ENCODE results near the gene CCM2.

The CCM2 gene

GRCh38 chr7:45064047-45064725 is 64.2 kb downstream of the CCM2 start:
- H3K4me2 ChIP-seq (ENCODE audit: low read length) = no peak overlapping the region
- H3K18ac ChIP-seq (ENCODE audit: low read length) = no peak overlapping the region
- H3K9ac ChIP-seq (ENCODE audit: low read length) = no peak overlapping the region
- no peak overlapping the region for H2AFZ ChIP-seq (ENCODE audit: insufficient read depth, low read length, poor library complexity)
- no peak overlapping the region for H4K12ac ChIP-seq (ENCODE audit: low read depth, low read length)
- no peak overlapping the region for H3K27ac ChIP-seq (ENCODE audit: low read depth, low read length)
- no peak overlapping the region for H3K4me3 ChIP-seq (ENCODE audit: low read depth, low read length)
- H2BK120ac ChIP-seq (ENCODE audit: insufficient read depth, low read length, poor library complexity) = no peak overlapping the region
- no peak overlapping the region for H4K8ac ChIP-seq (ENCODE audit: low read depth, low read length)
- no peaks in the 10 kb centered on the region for H3K4me1 ChIP-seq (ENCODE audit: control insufficient read depth in 1 of 2, insufficient read depth in 2 of 2, low read length in 2 of 2)
- no peaks in the 10 kb centered on the region for H3K27me3 ChIP-seq (ENCODE audit: insufficient read depth, low read length)
- no peak overlapping the region for H3K23ac ChIP-seq (ENCODE audit: low read length)
- no peak overlapping the region for H2BK12ac ChIP-seq (ENCODE audit: low read length)
- WGBS (ENCODE audit: extremely low coverage, insufficient coverage, insufficient read length) = no CpG with 5 or more reads among the region's 16 CpGs
- H3K79me1 ChIP-seq (ENCODE audit: low read length) = no peaks in the 10 kb centered on the region
- H4K91ac ChIP-seq (ENCODE audit: low read depth, low read length) = no peak overlapping the region
- H3K4ac ChIP-seq (ENCODE audit: low read depth, low read length) = no peak overlapping the region
- H3K14ac ChIP-seq (ENCODE audit: low read length) = no peak overlapping the region
- H3K9me3 ChIP-seq (ENCODE audit: insufficient read depth, low read depth, low read length) = peaks cover 2% of the 10 kb centered on the region
- no peak for DNase-seq
- no peak overlapping the region for H2BK5ac ChIP-seq (ENCODE audit: low read depth, low read length, poor library complexity)
- H3K36me3 ChIP-seq (ENCODE audit: control insufficient read depth in 1 of 2, insufficient read depth in 2 of 2, low read length in 2 of 2) = peaks cover 27 to 40% of the 10 kb centered on the region in 2 experiments
- no peak overlapping the region for H2AK5ac ChIP-seq (ENCODE audit: low read length)
- no peaks in the 10 kb centered on the region for H3K79me2 ChIP-seq (ENCODE audit: control insufficient read depth, insufficient read depth, low read length, poor library complexity)

DNA sequence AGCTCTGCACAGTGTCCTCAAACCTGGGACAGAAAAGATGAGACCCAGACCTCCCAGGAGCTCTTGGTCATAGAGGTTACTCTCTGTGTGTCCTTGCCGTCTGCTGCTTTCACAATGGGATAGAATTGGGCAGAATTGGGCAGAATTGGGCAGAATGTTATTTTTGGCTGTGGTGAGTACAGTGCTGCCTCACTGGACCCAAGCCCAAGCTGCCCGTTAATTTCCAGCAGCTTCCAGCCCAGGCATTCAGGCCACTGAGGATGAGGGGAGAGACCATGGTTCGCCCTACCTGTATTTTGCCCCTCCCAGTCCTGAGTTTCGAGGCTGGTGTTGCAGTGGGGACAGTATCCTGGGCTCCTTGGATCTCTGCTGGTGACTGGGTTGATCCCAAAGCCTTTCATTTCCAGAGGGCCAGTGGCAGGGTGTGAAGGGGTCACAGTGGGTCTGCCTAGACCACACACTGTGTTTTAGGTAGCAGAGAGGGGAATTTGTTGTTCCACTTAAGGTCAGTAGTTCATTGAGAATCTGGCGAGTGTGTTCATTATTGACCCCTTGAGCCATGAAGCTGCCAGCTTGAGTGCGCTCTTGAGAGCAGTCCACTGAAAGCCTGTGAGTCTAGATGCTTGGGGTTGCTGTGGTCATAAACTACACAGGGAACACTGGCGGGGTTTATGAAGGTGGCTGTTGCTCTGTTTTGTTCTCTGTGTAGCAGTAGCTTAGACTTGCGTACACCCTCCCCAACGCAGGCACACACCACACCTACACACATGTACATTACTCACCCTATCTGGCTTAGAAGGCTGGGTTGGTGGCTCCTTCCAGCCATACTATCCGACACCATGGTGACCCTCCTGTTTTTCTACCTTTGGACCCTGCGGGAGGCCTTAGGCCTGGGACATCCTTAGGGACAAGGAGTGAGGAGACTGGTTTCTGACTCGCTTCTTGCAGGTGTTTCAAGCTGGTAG is 65.3 kb downstream of the CCM2 start:
- Histone ChIP-seq H4K8ac (ENCODE audit: low read depth, low read length) (no peak overlapping the region), H3K4ac (ENCODE audit: low read depth, low read length) (no peak overlapping the region), H3K36me3 (ENCODE audit: control insufficient read depth in 1 of 2, insufficient read depth in 2 of 2, low read length in 2 of 2) (peaks cover 36 to 50% of the 10 kb centered on the region in 2 experiments), H3K4me3 (ENCODE audit: low read depth, low read length) (no peak overlapping the region), H3K18ac (ENCODE audit: low read length) (no peak overlapping the region), H2AK5ac (ENCODE audit: low read length) (no peak overlapping the region), H3K4me2 (ENCODE audit: low read length) (no peak overlapping the region), H3K9ac (ENCODE audit: low read length) (no peak overlapping the region), H3K9me3 (ENCODE audit: insufficient read depth, low read depth, low read length) (peaks cover 2% of the 10 kb centered on the region), H2BK120ac (ENCODE audit: insufficient read depth, low read length, poor library complexity) (no peak overlapping the region), H2BK5ac (ENCODE audit: low read depth, low read length, poor library complexity) (no peak overlapping the region), H4K12ac (ENCODE audit: low read depth, low read length) (no peak overlapping the region), H2AFZ (ENCODE audit: insufficient read depth, low read length, poor library complexity) (no peak overlapping the region), H3K27ac (ENCODE audit: low read depth, low read length) (no peak overlapping the region), H3K79me1 (ENCODE audit: low read length) (no peaks in the 10 kb centered on the region), H3K23ac (ENCODE audit: low read length) (no peak overlapping the region), H3K14ac (ENCODE audit: low read length) (no peak overlapping the region), H3K79me2 (ENCODE audit: control insufficient read depth, insufficient read depth, low read length, poor library complexity) (no peaks in the 10 kb centered on the region), H4K91ac (ENCODE audit: low read depth, low read length) (no peak overlapping the region), H3K27me3 (ENCODE audit: insufficient read depth, low read length) (no peaks in the 10 kb centered on the region), H2BK12ac (ENCODE audit: low read length) (no peak overlapping the region), H3K4me1 (ENCODE audit: control insufficient read depth in 1 of 2, insufficient read depth in 2 of 2, low read length in 2 of 2) (no peaks in the 10 kb centered on the region)
- DNase-seq = no peak
- no CpG with 5 or more reads among the region's 12 CpGs for WGBS (ENCODE audit: extremely low coverage, insufficient coverage, insufficient read length)

GRCh38 chr7:45066409-45066808 is 66.4 kb downstream of the CCM2 start:
- H3K79me2 ChIP-seq (ENCODE audit: control insufficient read depth, insufficient read depth, low read length, poor library complexity) = no peaks in the 10 kb centered on the region
- H3K4me3 ChIP-seq (ENCODE audit: low read depth, low read length) = no peak overlapping the region
- H3K27me3 ChIP-seq (ENCODE audit: insufficient read depth, low read length) = no peaks in the 10 kb centered on the region
- no peak overlapping the region for H2BK12ac ChIP-seq (ENCODE audit: low read length)
- WGBS (ENCODE audit: extremely low coverage, insufficient coverage, insufficient read length) = no CpG with 5 or more reads among the region's 7 CpGs
- no peak overlapping the region for H3K23ac ChIP-seq (ENCODE audit: low read length)
- H3K4ac ChIP-seq (ENCODE audit: low read depth, low read length) = no peak overlapping the region
- H4K8ac ChIP-seq (ENCODE audit: low read depth, low read length) = no peak overlapping the region
- H3K9ac ChIP-seq (ENCODE audit: low read length) = no peak overlapping the region
- peaks cover 2% of the 10 kb centered on the region for H3K9me3 ChIP-seq (ENCODE audit: insufficient read depth, low read depth, low read length)
- no peak overlapping the region for H2AK5ac ChIP-seq (ENCODE audit: low read length)
- H4K12ac ChIP-seq (ENCODE audit: low read depth, low read length) = no peak overlapping the region
- H3K14ac ChIP-seq (ENCODE audit: low read length) = no peak overlapping the region
- no peak overlapping the region for H2AFZ ChIP-seq (ENCODE audit: insufficient read depth, low read length, poor library complexity)
- H3K18ac ChIP-seq (ENCODE audit: low read length) = no peak overlapping the region
- DNase-seq = no peak
- no peaks in the 10 kb centered on the region for H3K4me1 ChIP-seq (ENCODE audit: control insufficient read depth in 1 of 2, insufficient read depth in 2 of 2, low read length in 2 of 2)
- no peak overlapping the region for H3K4me2 ChIP-seq (ENCODE audit: low read length)
- H2BK120ac ChIP-seq (ENCODE audit: insufficient read depth, low read length, poor library complexity) = no peak overlapping the region
- H4K91ac ChIP-seq (ENCODE audit: low read depth, low read length) = no peak overlapping the region
- H3K36me3 ChIP-seq (ENCODE audit: control insufficient read depth in 1 of 2, insufficient read depth in 2 of 2, low read length in 2 of 2) = peaks cover 39 to 53% of the 10 kb centered on the region in 2 experiments
- H3K79me1 ChIP-seq (ENCODE audit: low read length) = no peaks in the 10 kb centered on the region
- no peak overlapping the region for H3K27ac ChIP-seq (ENCODE audit: low read depth, low read length)
- H2BK5ac ChIP-seq (ENCODE audit: low read depth, low read length, poor library complexity) = no peak overlapping the region

DNA sequence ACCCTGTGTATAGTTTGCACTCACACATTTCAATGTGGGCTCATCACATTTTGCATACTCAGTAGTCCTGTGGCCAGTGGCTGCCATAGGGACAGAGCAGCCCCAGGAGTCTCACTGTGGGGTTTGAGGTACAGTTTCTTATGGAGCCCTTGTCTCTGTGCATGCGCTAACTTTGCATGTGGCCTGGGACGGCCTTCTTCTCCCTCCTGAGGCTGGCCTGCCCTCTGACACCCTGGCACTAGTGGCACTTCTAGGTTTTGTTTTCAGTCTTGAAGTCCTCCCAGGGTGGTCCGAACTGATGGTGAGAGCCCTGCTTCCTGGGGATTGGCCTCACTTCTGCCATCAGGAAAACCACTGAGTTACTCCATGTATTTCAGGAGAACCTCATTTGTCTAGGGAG is 67.6 kb downstream of the CCM2 start:
- Histone ChIP-seq H2BK5ac (ENCODE audit: low read depth, low read length, poor library complexity) (no peak overlapping the region), H3K4me2 (ENCODE audit: low read length) (no peak overlapping the region), H2AFZ (ENCODE audit: insufficient read depth, low read length, poor library complexity) (no peak overlapping the region), H3K14ac (ENCODE audit: low read length) (no peak overlapping the region), H3K23ac (ENCODE audit: low read length) (no peak overlapping the region), H3K9ac (ENCODE audit: low read length) (no peak overlapping the region), H2BK120ac (ENCODE audit: insufficient read depth, low read length, poor library complexity) (no peak overlapping the region), H3K27me3 (ENCODE audit: insufficient read depth, low read length) (no peaks in the 10 kb centered on the region), H4K12ac (ENCODE audit: low read depth, low read length) (no peak overlapping the region), H3K18ac (ENCODE audit: low read length) (no peak overlapping the region), H2BK12ac (ENCODE audit: low read length) (no peak overlapping the region), H3K79me1 (ENCODE audit: low read length) (no peaks in the 10 kb centered on the region), H3K36me3 (ENCODE audit: control insufficient read depth in 1 of 2, insufficient read depth in 2 of 2, low read length in 2 of 2) (peaks cover 39 to 53% of the 10 kb centered on the region in 2 experiments), H3K79me2 (ENCODE audit: control insufficient read depth, insufficient read depth, low read length, poor library complexity) (no peaks in the 10 kb centered on the region), H3K4me3 (ENCODE audit: low read depth, low read length) (no peak overlapping the region), H4K91ac (ENCODE audit: low read depth, low read length) (no peak overlapping the region), H3K4me1 (ENCODE audit: control insufficient read depth in 1 of 2, insufficient read depth in 2 of 2, low read length in 2 of 2) (peaks cover 5 to 7% of the 10 kb centered on the region in 2 experiments), H2AK5ac (ENCODE audit: low read length) (no peak overlapping the region), H3K4ac (ENCODE audit: low read depth, low read length) (no peak overlapping the region), H3K27ac (ENCODE audit: low read depth, low read length) (no peak overlapping the region), H4K8ac (ENCODE audit: low read depth, low read length) (no peak overlapping the region), H3K9me3 (ENCODE audit: insufficient read depth, low read depth, low read length) (peaks cover 2% of the 10 kb centered on the region)
- no CpG with 5 or more reads among the region's 3 CpGs for WGBS (ENCODE audit: extremely low coverage, insufficient coverage, insufficient read length)
- DNase-seq = no peak

All from trophoblast cell (in vitro differentiated cells and primary cell).